ENCODE measurements around the gene ASCL2. TPM values are rescaled to one million over a fixed set of nuclear protein-coding genes. Genes with fewer than 3 reads are reported as not detected.

ASCL2 gene
- total RNA-seq, 4 donors from 2014 or later: 0.27 TPM; not detected in 3

GRCh38 chr11:2308713-2309112 lies 38.3 kb upstream of the ASCL2 start:
- Histone ChIP-seq H3K36me3 (no peaks in the 10 kb centered on the region), H3K4me3 (no peak overlapping the region), H3K4me1 (peaks cover 3 to 71% (median 28%) of the 10 kb centered on the region in 3 donors), H3K9me3 (no peaks in the 10 kb centered on the region), H3K27ac (peak overlapping the region in 1 of 4 donors; percentile 28), H3K27me3 (no peaks in the 10 kb centered on the region)
- no peak for TF ChIP-seq CTCF (IDR thresholded peaks at IDR 0.05)
- TF ChIP-seq POLR2AphosphoS5 (IDR thresholded peaks at IDR 0.05): no peak
- TF ChIP-seq POLR2A (IDR thresholded peaks at IDR 0.05): no peak
- no peak for TF ChIP-seq EP300 (IDR thresholded peaks at IDR 0.05)
- 100% methylated on average over 1 of the region's 7 CpGs; no CpG with 5 or more reads in 1 of the 2 donors for WGBS, 2 donors (ENCODE audit: low coverage in 1 of 2)
- no peak for ATAC-seq

- TF ChIP-seq EP300 (IDR thresholded peaks at IDR 0.05) (no peak), CTCF (IDR thresholded peaks at IDR 0.05) (no peak), POLR2AphosphoS5 (IDR thresholded peaks at IDR 0.05) (no peak), POLR2A (IDR thresholded peaks at IDR 0.05) (no peak)
- Histone ChIP-seq H3K36me3 (no peaks in the 10 kb centered on the region), H3K4me1 (peaks cover 3 to 71% (median 28%) of the 10 kb centered on the region in 3 donors), H3K9me3 (no peaks in the 10 kb centered on the region), H3K27me3 (no peaks in the 10 kb centered on the region), H3K4me3 (no peak overlapping the region), H3K27ac (peak overlapping the region; percentile 2 to 92 (median 88))
- no CpG with 5 or more reads among the region's 23 CpGs for WGBS, 2 donors (ENCODE audit: low coverage in 1 of 2)
- ATAC-seq: no peak
Observed at GRCh38 chr11:2307501-2308331, 37.3 kb upstream of the ASCL2 start.

- no peak for TF ChIP-seq POLR2AphosphoS5 (IDR thresholded peaks at IDR 0.05)
- TF ChIP-seq CTCF (IDR thresholded peaks at IDR 0.05): no peak
- TF ChIP-seq POLR2A (IDR thresholded peaks at IDR 0.05): no peak
- no peak for TF ChIP-seq EP300 (IDR thresholded peaks at IDR 0.05)
- WGBS, 2 donors (ENCODE audit: low coverage in 1 of 2): 26% methylated on average over 2 of the region's 14 CpGs; no CpG with 5 or more reads in 1 of the 2 donors
- ATAC-seq: peak; percentile 41
- peaks cover 3 to 68% (median 28%) of the 10 kb centered on the region in 3 donors for H3K4me1 ChIP-seq
- no peaks in the 10 kb centered on the region for H3K36me3 ChIP-seq
- H3K27me3 ChIP-seq: no peaks in the 10 kb centered on the region
- H3K9me3 ChIP-seq: no peaks in the 10 kb centered on the region
- H3K4me3 ChIP-seq: no peak overlapping the region
- H3K27ac ChIP-seq: peak overlapping the region; percentile 2 to 92 (median 88)
Observed at GRCh38 chr11:2306877-2307500, 36.6 kb upstream of the ASCL2 start.

- no peaks in the 10 kb centered on the region for H3K27me3 ChIP-seq
- TF ChIP-seq POLR2A (IDR thresholded peaks at IDR 0.05) (no peak), EP300 (IDR thresholded peaks at IDR 0.05) (no peak), CTCF (IDR thresholded peaks at IDR 0.05) (no peak), POLR2AphosphoS5 (IDR thresholded peaks at IDR 0.05) (peak; percentile 98)
- peak; percentile 65 for ATAC-seq
- WGBS, 2 donors (ENCODE audit: low coverage in 1 of 2): 0 to 6% methylated on average over 2 to 4 of the region's 4 CpGs
- H3K4me1 ChIP-seq: peaks cover 3 to 63% (median 28%) of the 10 kb centered on the region in 3 donors
- H3K27ac ChIP-seq: peak overlapping the region; percentile 62 to 92 (median 88)
- no peaks in the 10 kb centered on the region for H3K9me3 ChIP-seq
- H3K36me3 ChIP-seq: no peaks in the 10 kb centered on the region
- peak overlapping the region in 1 of 2 donors; percentile 10 for H3K4me3 ChIP-seq
Observed at GRCh38 chr11:2306452-2306823, 36.0 kb upstream of the ASCL2 start.
